Pons (tissue), 1 donor: ENCODE results near the gene RTP5.

Source experiments
- DNase-seq: peaks from one replicate; pipeline ENCODE4 v3.0.0-alpha.2; 2016; ENCODE audit warnings: low spot score

RTP5 gene

DNA sequence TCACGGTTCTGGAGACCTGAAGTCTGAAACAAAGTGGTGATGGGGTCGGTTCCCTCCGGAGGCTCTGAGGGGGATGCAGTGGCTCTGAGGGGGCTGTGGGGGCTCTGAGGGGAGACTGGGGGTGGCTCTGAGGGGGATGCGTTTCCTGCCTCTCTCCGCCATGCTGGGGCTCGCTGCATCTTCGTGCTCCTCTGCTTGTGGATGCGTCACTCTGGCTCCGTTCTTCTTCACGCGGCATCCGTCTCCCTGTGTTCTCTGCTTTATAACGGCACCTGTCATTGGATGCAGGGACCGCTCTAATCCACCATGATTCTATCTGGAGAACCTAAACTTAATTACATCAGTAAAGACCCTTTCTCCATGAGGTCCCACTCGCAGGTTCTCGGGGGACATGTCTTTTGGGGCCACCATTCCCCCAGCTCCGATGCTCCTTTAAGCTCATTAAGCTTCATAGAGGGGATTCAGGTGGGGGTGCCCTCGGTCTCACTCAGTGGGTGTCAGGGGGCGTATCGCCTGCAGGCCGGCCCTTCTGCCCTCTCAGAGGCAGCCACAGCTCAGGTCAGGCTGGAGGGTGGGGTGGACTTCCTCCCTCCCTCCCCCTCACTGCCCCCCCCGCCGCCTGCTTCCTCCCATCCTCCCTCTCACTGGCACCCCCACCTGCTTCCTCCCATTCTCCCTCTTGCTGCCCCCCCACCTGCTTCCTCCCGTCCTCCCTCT lies 18.4 kb downstream of the RTP5 start:
- no peak for DNase-seq

- DNase-seq = no peak
These were observed 19.1 kb downstream of the RTP5 start for GRCh38 chr2:241888641-241889040.

DNA sequence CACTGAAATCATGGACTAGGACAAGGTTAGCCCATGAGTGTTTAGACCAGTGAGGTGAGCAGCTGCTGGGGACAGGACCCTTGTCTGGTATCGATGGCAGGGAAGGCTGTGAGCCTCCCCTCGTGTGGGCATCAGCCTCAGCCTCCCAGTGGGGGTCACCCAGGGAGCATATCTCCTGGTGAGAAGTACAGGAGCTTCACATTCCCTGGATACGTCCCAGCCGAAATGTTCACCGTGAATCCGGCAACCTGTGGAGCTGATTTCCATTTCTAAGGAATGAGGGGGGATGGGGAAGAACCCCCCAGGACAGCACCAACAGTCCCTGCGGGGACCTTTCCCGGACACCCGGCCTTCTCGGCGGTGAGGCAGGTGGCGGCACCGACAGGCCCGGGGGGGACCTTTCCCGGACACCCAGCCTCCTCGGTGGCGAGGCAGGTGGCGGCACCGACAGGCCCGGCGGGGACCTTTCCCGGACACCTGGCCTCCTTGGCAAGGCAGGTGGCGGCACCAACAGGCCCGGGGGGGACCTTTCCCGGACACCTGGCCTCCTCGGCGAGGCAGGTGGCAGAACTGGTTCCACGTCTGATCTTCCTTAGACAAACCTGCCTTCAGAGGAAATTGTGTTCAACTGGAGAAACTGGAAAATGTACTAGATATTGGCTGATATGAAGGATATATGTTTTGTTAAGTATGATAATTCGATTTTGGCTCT lies 21.2 kb downstream of the RTP5 start:
- DNase-seq = no peak

DNA sequence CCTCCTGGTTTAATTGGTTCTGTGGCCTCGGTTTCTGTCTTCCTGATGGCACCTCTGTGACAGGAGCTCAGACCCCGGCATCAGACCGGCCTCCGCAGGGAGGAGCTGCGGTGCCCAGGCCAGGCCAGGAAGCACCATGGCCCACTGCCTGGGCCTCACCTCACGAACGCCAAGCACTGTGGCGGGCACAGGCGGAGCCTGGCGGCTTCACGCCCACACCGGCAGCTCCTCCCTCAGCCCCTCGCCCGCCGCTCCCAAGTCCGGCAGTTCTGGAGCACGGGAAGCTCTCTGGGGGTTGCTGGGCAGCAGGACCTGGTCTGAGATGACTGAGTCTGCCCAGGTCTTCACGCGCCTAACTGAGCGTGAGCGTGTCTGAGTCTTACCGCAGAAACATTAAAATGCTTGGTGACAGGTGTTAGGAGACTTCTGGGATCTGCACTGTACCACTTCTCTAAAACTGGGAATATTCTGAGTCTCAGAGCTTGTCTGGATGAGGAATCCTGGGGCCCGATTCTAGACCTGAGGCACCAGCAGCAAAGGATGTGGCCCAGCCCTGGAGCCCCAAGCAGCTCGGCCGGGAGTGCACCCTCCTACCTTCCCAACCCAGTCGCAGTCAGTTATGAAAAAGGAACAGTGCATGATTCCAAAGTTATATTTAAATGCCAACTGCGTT lies 21.9 kb downstream of the RTP5 start:
- no peak for DNase-seq

DNA sequence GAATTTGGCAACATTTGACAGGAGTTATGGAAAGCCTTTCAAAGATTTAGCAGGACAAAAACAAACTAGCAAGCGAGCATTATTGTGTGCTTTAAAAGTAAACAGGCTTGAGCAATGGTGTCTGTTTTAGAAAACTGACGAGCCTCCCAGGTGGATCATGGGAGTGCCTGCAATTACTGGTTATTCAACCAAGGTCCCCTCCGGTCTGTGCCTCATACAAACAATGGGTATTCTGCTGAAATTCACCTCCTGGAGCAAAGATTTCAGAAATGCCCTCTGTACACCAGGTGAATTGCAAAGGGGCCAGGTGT lies 22.4 kb downstream of the RTP5 start:
- no peak for DNase-seq

DNA sequence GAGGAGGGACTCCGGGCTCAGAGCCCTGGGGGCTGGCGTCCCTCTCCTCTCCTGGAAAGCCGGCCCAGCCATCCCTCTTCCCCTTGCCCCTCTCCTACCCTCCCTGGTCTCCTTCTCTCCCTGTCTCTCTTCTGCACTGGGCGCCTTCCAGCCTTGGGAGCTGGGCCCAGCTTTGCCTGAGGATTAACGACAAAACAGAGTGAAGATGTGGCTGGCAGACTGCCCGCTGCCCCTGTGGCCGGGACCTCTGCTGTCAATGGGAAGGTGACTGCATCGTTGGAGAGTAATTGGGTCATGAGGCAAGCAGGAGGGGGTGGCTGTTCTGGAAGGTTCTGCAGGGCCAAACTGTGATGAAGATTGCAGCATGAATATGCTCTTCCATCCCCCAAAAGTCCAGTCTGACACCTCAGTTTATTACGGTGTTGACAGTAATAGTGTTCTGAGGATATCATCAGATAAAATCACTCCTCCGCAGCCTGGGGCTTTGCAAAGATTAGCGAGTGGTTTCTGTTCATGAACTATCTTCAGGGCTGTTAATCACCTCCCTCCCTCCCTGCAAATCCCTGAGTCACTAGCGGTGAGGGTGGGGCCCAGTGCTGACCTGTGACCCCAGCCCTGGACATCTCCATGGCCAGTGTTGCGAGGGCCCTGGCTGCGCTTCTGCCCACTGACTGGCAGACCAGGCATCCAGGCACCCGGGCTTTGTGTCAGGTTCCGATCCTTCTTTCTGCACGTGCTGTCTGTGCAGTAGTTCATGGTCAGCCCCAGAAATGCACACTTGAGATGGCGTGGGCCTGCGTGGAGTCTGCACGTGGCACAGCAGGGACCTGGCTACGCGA lies 23.0 kb downstream of the RTP5 start:
- DNase-seq = no peak

- no peak for DNase-seq
These were observed 23.7 kb downstream of the RTP5 start for GRCh38 chr2:241893265-241893664.

DNA sequence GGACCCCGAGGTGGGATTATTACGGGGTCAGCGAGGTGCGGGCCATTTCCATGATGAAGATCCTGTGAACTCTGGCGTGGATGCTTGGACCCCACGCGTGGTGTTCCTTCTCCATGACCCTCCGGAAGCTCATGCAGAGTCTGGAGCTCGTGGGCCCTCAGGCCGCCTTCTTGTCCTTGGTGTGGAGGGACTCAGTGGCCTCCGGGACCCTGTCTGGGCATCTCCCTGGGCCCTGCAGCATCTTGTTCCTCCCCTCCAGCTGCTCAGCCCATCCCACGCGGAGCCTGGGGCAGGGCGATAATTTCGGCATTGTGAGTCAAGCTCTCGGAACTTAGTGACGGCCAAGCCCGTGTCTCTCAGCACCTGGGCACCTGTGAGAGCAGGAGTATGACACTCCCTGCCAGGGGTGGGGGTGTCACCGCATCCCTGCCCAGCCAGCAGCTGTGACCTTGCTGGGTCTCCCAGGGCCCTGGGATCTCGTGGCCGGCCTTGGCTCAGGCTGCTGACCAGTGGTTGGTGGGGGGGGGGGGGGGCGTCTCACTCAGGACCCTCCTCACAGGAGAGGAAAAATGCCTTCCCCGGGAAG lies 24.6 kb downstream of the RTP5 start:
- no peak for DNase-seq

DNA sequence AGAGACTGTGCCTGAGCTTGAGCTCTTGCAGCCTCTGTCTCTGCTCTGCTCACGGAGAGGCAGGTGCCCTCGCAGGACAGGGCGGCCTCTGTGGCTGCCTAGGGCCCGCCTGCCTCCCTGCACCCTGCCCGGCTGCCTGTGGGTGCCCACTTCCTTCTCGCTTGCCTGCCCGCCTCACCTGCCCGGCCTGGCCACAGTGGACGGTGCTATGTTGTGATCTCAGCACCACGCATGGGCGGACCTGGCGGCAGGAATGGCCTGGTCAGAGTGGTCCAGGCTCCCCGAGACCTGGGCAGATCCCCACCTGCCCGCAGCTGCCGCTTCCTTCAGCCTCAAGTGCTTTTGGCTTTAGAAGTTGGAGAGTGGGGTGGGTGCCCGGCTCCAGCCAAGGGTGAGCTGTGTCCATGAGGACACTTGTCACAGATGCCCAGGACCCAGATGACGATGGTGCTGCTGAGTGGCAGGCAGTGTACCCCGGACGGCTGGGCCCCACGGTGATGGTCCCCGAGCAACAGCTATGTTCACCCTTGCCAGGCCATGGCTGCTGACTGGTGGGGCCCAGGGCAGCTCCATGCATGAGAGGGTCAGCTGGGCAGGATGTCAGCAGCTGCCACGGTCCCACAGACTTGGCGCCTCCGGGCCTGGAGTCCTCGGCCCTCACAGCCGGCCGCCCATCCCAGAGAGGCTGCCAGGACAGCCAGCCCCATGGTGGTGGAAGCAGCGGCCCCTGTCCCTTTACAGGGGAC lies 25.3 kb downstream of the RTP5 start:
- no peak for DNase-seq

GRCh38 chr2:241895427-241895711 lies 25.8 kb downstream of the RTP5 start:
- no peak for DNase-seq

DNA sequence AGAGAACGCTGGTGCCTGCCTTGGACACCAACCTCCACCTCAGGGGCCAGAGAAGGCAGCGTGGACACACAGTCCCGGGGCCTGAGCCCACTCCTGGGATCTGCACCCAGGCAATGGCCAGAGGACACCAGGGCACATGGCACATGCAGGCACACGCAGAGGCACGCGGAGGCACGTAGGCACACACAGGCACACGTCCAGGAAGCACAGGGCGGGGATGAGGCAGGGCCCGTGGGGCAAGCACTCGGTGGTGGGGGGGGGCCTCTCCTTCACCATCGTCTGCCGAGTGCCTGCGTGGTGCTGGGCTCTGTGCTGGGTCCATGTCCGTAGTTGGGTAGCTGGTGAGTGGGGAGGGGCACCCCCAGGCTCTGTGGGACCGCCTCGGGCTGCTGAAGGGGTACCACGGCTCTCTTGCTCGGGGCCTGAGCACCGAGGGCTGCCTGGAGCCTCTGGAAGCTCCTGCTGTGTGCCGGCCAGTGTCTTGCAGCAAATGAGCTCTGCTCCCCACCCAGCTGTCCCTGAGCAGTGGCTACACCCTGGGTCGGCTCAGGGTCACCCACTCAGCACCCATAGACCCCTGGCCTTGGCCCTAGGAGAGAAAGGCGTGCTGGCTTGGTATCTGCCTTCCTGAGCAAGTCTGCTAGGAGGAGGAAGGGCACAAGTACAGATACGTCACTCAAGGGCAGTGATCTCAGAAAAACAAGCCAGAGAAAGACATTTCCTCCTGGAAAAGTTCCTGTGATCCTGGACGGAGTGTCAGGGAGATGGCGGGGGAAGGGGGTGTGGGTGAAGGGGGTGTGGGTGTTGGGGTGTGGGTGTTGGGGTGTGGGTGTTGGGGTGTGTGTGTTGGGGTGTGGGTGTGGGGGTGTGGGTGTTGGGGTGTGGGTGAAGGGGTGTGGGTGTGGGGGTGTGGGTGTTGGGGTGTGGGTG lies 26.4 kb downstream of the RTP5 start:
- DNase-seq = no peak

DNA sequence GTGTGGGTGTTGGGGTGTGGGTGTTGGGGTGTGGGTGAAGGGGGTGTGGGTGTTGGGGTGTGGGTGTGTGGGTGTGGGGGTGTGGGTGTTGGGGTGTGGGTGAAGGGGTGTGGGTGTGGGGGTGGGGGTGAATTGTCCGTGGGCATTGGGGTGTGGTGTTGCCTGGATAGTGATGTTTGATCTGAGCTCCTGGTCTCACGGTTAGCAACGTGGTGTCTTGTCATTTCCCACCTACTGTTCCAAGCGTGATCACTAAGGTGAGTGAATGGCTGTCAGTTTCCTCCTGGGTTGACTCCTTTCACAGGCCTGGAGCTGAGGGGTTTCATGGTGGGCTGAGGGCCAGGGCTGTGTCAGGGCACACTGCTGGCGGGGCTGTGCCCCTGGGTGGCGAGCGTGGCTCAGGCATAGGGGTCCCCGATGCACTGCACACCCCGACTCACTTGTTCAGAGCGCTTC lies 27.2 kb downstream of the RTP5 start:
- DNase-seq = no peak

GRCh38 chr2:241897231-241897916 lies 27.8 kb downstream of the RTP5 start:
- DNase-seq = no peak

DNA sequence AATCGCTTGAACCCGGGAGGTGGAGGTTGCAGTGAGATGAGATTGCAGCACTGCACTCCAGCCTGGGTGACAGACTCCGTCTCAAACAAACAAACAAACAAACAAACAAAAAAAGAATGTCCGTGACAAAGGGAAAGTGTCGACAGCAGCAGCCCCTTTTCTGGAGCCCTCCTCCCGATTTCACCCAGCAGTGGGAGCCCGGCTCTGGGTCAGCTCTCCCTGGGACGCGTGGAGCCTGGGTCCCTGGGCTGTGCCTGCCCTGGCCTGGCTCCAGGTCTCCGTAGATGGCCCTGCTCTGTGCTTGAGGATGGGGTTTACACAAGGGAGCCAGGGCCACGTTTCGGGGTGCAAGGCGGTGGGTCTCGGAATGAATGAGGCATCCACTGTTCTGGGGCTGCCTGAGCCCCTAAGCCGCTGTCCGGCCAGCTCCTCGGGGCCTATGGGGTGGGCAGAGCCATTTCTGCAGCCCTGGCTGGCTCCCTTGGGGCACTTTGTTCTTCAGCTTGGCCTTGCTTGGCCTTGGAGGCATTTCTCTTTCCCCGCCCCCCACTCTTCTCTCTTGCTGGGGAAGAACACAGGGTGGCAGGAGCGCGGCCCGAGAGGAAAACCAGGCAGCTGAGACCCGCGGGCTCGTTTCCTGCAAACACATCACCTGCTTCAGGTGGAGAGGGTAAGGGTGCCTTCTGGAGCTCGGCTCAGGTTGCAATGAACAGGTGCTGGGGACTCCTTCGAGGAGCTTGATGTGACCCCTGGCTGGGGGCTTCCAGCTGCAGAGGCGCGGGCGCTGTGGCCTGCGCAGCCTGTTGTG lies 29.1 kb downstream of the RTP5 start:
- DNase-seq = no peak

DNA sequence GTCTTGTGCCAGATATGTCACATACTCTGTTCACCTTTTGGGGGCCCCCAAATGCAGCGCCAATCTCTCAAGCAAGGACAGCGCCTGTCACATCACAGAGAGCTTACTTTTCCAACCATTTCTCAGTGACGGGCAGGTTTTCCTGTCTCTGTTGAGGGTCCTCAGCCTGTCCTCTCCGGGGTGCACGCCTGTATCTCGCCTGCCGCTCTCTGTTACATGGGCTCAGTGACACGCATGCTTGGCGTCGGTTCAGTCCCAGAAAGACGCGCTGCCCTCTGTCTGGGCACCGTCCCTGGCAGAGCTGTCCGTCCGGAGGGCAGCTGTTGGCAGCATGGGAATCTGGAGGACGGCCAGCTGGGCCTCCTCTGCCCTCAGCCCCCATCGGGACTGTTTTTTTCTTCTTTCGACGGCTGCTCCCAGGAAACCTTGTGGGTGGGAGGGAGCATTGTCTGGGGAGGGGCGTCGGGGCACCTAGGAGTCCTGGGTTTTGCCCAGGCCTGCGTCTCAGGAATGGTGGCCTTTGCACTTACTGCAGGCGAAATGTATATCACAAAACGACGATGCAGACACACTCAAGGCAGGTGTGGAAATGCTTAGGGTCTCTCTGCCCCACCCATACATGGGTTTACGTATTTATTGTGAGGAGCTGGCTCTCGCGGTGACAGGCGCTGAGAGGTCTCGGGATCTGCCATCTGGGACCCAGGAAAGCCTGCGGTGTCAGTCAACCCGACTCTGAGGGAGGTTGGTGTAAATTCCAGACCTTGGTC lies 30.9 kb downstream of the RTP5 start:
- DNase-seq = no peak

- no peak for DNase-seq
These were observed 31.5 kb downstream of the RTP5 start for GRCh38 chr2:241901018-241901380.

- no peak for DNase-seq
These were observed 32.2 kb downstream of the RTP5 start for GRCh38 chr2:241901500-241902351.
